ENCODE results near the gene ABCC1. TPM values are rescaled to one million over a fixed set of nuclear protein-coding genes. Genes with fewer than 3 reads are reported as not detected.
A peak's percentile ranks its signal among the peaks of the same experiment; 100 is the strongest.

Gene ABCC1
- total RNA-seq, 1 experiment from 2014 or later: 16.1 TPM

GRCh38 chr16:16082255-16082654, 132.8 kb downstream of the ABCC1 start:
- Histone ChIP-seq H4K20me1 (ENCODE audit: low read length) (no peaks in the 10 kb centered on the region), H3K4me1 (ENCODE audit: insufficient read depth, low read length) (no peaks in the 10 kb centered on the region), H2AFZ (ENCODE audit: low read length) (no peak overlapping the region), H3K4me2 (ENCODE audit: low read length) (no peak overlapping the region), H3F3A (ENCODE audit: low read length, unreplicated experiment) (no peaks in the 10 kb centered on the region), H3K27ac (ENCODE audit: low read length) (no peak overlapping the region), H3K27me3 (ENCODE audit: low read length) (no peaks in the 10 kb centered on the region), H3K9me3 (ENCODE audit: low read length) (no peaks in the 10 kb centered on the region), H3K9ac (ENCODE audit: low read length) (no peak overlapping the region), H3K36me3 (ENCODE audit: low read depth, low read length) (peaks cover 11% of the 10 kb centered on the region), H3K79me2 (ENCODE audit: low read length) (no peaks in the 10 kb centered on the region), H3K9me2 (replicated peaks; ENCODE audit: low read length) (no peaks in the 10 kb centered on the region), H3K4me3 (ENCODE audit: low read length) (no peak overlapping the region)
- POLR2A ChIA-PET (ENCODE audit: unreplicated experiment): interaction anchor here (0.7 kb wide), 1 partner anchor 15 kb away, joined by 3 read pairs; no protein-coding TSS in a partner anchor
- CTCF ChIA-PET: no interaction called here
- no peak for TF ChIP-seq EZH2phosphoT487 (IDR thresholded peaks at IDR 0.05; ENCODE audit: borderline replicate concordance, low read length)
- TF ChIP-seq EZH2 (IDR thresholded peaks at IDR 0.05; ENCODE audit: low read length, unreplicated experiment): no peak
- TF ChIP-seq CTCF (conservative IDR thresholded peaks at IDR 0.05; ENCODE audit: low read depth, low read length): no peak
- ATAC-seq: no peak
- intact Hi-C loops (cut with micrococcal nuclease): no loop called here
- BruUV-seq (replicated peaks): no TSS peak
- no peak for DNase-seq

GRCh38 chr16:16083421-16084156, 134.2 kb downstream of the ABCC1 start:
- H3K4me2 ChIP-seq (ENCODE audit: low read length): no peak overlapping the region
- TF ChIP-seq EZH2phosphoT487 (IDR thresholded peaks at IDR 0.05; ENCODE audit: borderline replicate concordance, low read length) (no peak), EZH2 (IDR thresholded peaks at IDR 0.05; ENCODE audit: low read length, unreplicated experiment) (no peak), CTCF (conservative IDR thresholded peaks at IDR 0.05; ENCODE audit: low read depth, low read length) (no peak)
- no peaks in the 10 kb centered on the region for H3F3A ChIP-seq (ENCODE audit: low read length, unreplicated experiment)
- no peak overlapping the region for H3K27ac ChIP-seq (ENCODE audit: low read length)
- DNase-seq (peak; percentile 9), ATAC-seq (no peak)
- H3K36me3 ChIP-seq (ENCODE audit: low read depth, low read length): peaks cover 11% of the 10 kb centered on the region
- no peaks in the 10 kb centered on the region for H4K20me1 ChIP-seq (ENCODE audit: low read length)
- H2AFZ ChIP-seq (ENCODE audit: low read length): no peak overlapping the region
- H3K79me2 ChIP-seq (ENCODE audit: low read length): no peaks in the 10 kb centered on the region
- no peak overlapping the region for H3K9ac ChIP-seq (ENCODE audit: low read length)
- CTCF ChIA-PET: no interaction called here
- no peaks in the 10 kb centered on the region for H3K27me3 ChIP-seq (ENCODE audit: low read length)
- no peaks in the 10 kb centered on the region for H3K4me1 ChIP-seq (ENCODE audit: insufficient read depth, low read length)
- no peaks in the 10 kb centered on the region for H3K9me3 ChIP-seq (ENCODE audit: low read length)
- POLR2A ChIA-PET (ENCODE audit: unreplicated experiment): no interaction called here
- BruUV-seq (replicated peaks): no TSS peak
- H3K4me3 ChIP-seq (ENCODE audit: low read length): no peak overlapping the region
- intact Hi-C loops (cut with micrococcal nuclease): no loop called here
- H3K9me2 ChIP-seq (replicated peaks; ENCODE audit: low read length): no peaks in the 10 kb centered on the region

- BruUV-seq (replicated peaks): no TSS peak
- no peak overlapping the region for H2AFZ ChIP-seq (ENCODE audit: low read length)
- intact Hi-C loops (cut with micrococcal nuclease): no loop called here
- POLR2A ChIA-PET (ENCODE audit: unreplicated experiment): no interaction called here
- no peaks in the 10 kb centered on the region for H3K4me1 ChIP-seq (ENCODE audit: insufficient read depth, low read length)
- ATAC-seq (no peak), DNase-seq (no peak)
- no peaks in the 10 kb centered on the region for H3K27me3 ChIP-seq (ENCODE audit: low read length)
- peaks cover 11% of the 10 kb centered on the region for H3K36me3 ChIP-seq (ENCODE audit: low read depth, low read length)
- no peak for TF ChIP-seq EZH2 (IDR thresholded peaks at IDR 0.05; ENCODE audit: low read length, unreplicated experiment)
- TF ChIP-seq CTCF (conservative IDR thresholded peaks at IDR 0.05; ENCODE audit: low read depth, low read length): no peak
- no peak for TF ChIP-seq EZH2phosphoT487 (IDR thresholded peaks at IDR 0.05; ENCODE audit: borderline replicate concordance, low read length)
- H3K27ac ChIP-seq (ENCODE audit: low read length): no peak overlapping the region
- H3K4me3 ChIP-seq (ENCODE audit: low read length): no peak overlapping the region
- no peaks in the 10 kb centered on the region for H4K20me1 ChIP-seq (ENCODE audit: low read length)
- CTCF ChIA-PET: no interaction called here
- H3K9me3 ChIP-seq (ENCODE audit: low read length): no peaks in the 10 kb centered on the region
- no peaks in the 10 kb centered on the region for H3K9me2 ChIP-seq (replicated peaks; ENCODE audit: low read length)
- no peaks in the 10 kb centered on the region for H3K79me2 ChIP-seq (ENCODE audit: low read length)
- no peak overlapping the region for H3K4me2 ChIP-seq (ENCODE audit: low read length)
- no peaks in the 10 kb centered on the region for H3F3A ChIP-seq (ENCODE audit: low read length, unreplicated experiment)
- no peak overlapping the region for H3K9ac ChIP-seq (ENCODE audit: low read length)
These were observed 135.5 kb downstream of the ABCC1 start for GRCh38 chr16:16084874-16085273.

Measured in PC-3 (cell line).